ENCODE measurements around the gene EMSY. TPM values are rescaled to one million over a fixed set of nuclear protein-coding genes. Genes with fewer than 3 reads are reported as not detected.

EMSY gene
- total and polyA plus RNA-seq, 2 of the 13 experiments (the other 11 are each of a cell fraction or from before 2014, with no cell fraction given) = 11.6 to 18.5 TPM

GRCh38 chr11:76444384-76445120, at the start of gene EMSY (continued):
- TF ChIP-seq ZNF142 (CRISPR knock-in tag; IDR thresholded peaks at IDR 0.05) (no peak), SSRP1 (CRISPR knock-in tag; IDR thresholded peaks at IDR 0.05) (no peak), NR2F2 (IDR thresholded peaks at IDR 0.05; ENCODE audit: borderline replicate concordance, low read depth) (no peak), FOXP4 (CRISPR knock-in tag; IDR thresholded peaks at IDR 0.05) (no peak), ZNF713 (CRISPR knock-in tag; IDR thresholded peaks at IDR 0.05) (no peak), ZNF282 (IDR thresholded peaks at IDR 0.05; ENCODE audit: partially characterized antibody) (no peak), ZHX1 (CRISPR knock-in tag; IDR thresholded peaks at IDR 0.05; ENCODE audit: low read depth) (peak; percentile 91), MEIS2 (CRISPR knock-in tag; IDR thresholded peaks at IDR 0.05) (no peak; the same call in 1 of the 2 replicates), NFRKB (IDR thresholded peaks at IDR 0.05) (peak; percentile 78), ZNF44 (CRISPR knock-in tag; IDR thresholded peaks at IDR 0.05) (no peak), TFE3 (CRISPR knock-in tag; IDR thresholded peaks at IDR 0.05) (peak; percentile 29; the same call in 1 of the 2 replicates), DZIP1 (CRISPR knock-in tag; IDR thresholded peaks at IDR 0.05) (no peak; the same call in 1 of the 2 replicates), KAT7 (CRISPR knock-in tag; IDR thresholded peaks at IDR 0.05; ENCODE audit: borderline replicate concordance) (peak; percentile 94), MTF2 (CRISPR knock-in tag; IDR thresholded peaks at IDR 0.05; ENCODE audit: borderline replicate concordance) (no peak)
